Adipocyte (in vitro differentiated cells): ENCODE data around the gene ARL15.

Experiments used
- DNase-seq: peaks from one replicate; pipeline ENCODE4 v3.0.0-alpha.2; 2015; ENCODE audit warnings: low read depth
- H3K27me3 ChIP-seq: replicated peaks from 2 replicates; pipeline ENCODE4 v1.7.0; 2013; ENCODE audit warnings: mild to moderate bottlenecking, low read length, moderate library complexity; ENCODE audit not compliant: control insufficient read depth, insufficient read depth
- H3K36me3 ChIP-seq: 2 replicates; pipeline ENCODE4 v1.7.0; 2013; ENCODE audit warnings: low read length, mild to moderate bottlenecking, moderate library complexity; ENCODE audit not compliant: control insufficient read depth, insufficient read depth, severe bottlenecking
- H3K4me1 ChIP-seq: 2 replicates; pipeline ENCODE4 v1.7.0; 2013; ENCODE audit warnings: mild to moderate bottlenecking, low read length, moderate library complexity; ENCODE audit not compliant: control insufficient read depth, insufficient read depth
- H3K4me3 ChIP-seq: 2 replicates; pipeline ENCODE4 v1.7.0; 2013; ENCODE audit warnings: mild to moderate bottlenecking, low read length, moderate library complexity
- H3K9ac ChIP-seq: 2 replicates; pipeline ENCODE4 v1.7.0; 2013; ENCODE audit warnings: mild to moderate bottlenecking, low read length, moderate library complexity
- H3K9me3 ChIP-seq: 2 replicates; pipeline ENCODE4 v1.7.0; 2013; ENCODE audit warnings: mild to moderate bottlenecking, low read length, moderate library complexity; ENCODE audit not compliant: control insufficient read depth

The ARL15 gene

GRCh38 chr5:54264574-54264973 is 45.8 kb downstream of the ARL15 start:
- H3K9ac ChIP-seq: no peak overlapping the region
- H3K27me3 ChIP-seq: no peaks in the 10 kb centered on the region
- H3K4me3 ChIP-seq: no peak overlapping the region
- no peaks in the 10 kb centered on the region for H3K4me1 ChIP-seq
- no peaks in the 10 kb centered on the region for H3K36me3 ChIP-seq
- DNase-seq: no peak
- no peaks in the 10 kb centered on the region for H3K9me3 ChIP-seq

GRCh38 chr5:54263447-54263846 is 46.9 kb downstream of the ARL15 start:
- no peaks in the 10 kb centered on the region for H3K36me3 ChIP-seq
- DNase-seq: no peak
- no peaks in the 10 kb centered on the region for H3K9me3 ChIP-seq
- no peaks in the 10 kb centered on the region for H3K4me1 ChIP-seq
- no peak overlapping the region for H3K9ac ChIP-seq
- no peak overlapping the region for H3K4me3 ChIP-seq
- H3K27me3 ChIP-seq: no peaks in the 10 kb centered on the region

- H3K9me3 ChIP-seq: no peaks in the 10 kb centered on the region
These were observed 48.8 kb downstream of the ARL15 start for GRCh38 chr5:54261596-54261995.

GRCh38 chr5:54259981-54260380 is 50.4 kb downstream of the ARL15 start:
- H3K4me3 ChIP-seq: no peak overlapping the region
- no peaks in the 10 kb centered on the region for H3K36me3 ChIP-seq
- no peak for DNase-seq
- H3K9me3 ChIP-seq: no peaks in the 10 kb centered on the region
- no peaks in the 10 kb centered on the region for H3K27me3 ChIP-seq
- no peaks in the 10 kb centered on the region for H3K4me1 ChIP-seq
- no peak overlapping the region for H3K9ac ChIP-seq

More at GRCh38 chr5:54261596-54261995, 48.8 kb downstream of the ARL15 start:
- Histone ChIP-seq H3K4me3 (no peak overlapping the region), H3K27me3 (no peaks in the 10 kb centered on the region), H3K4me1 (no peaks in the 10 kb centered on the region), H3K36me3 (no peaks in the 10 kb centered on the region), H3K9ac (no peak overlapping the region)
- DNase-seq: no peak

- Histone ChIP-seq H3K36me3 (no peaks in the 10 kb centered on the region), H3K27me3 (no peaks in the 10 kb centered on the region), H3K4me3 (no peak overlapping the region), H3K4me1 (no peaks in the 10 kb centered on the region), H3K9ac (no peak overlapping the region), H3K9me3 (no peaks in the 10 kb centered on the region)
- DNase-seq: no peak
These were observed 51.3 kb downstream of the ARL15 start for GRCh38 chr5:54259090-54259489.

- H3K27me3 ChIP-seq: no peaks in the 10 kb centered on the region
- peak; percentile 67 for DNase-seq
These were observed 52.8 kb downstream of the ARL15 start for GRCh38 chr5:54257366-54258118.

GRCh38 chr5:54254482-54255198 is 55.7 kb downstream of the ARL15 start:
- peaks cover 3% of the 10 kb centered on the region for H3K4me1 ChIP-seq
- no peaks in the 10 kb centered on the region for H3K27me3 ChIP-seq
- no peak for DNase-seq

More at GRCh38 chr5:54257366-54258118, 52.8 kb downstream of the ARL15 start:
- Histone ChIP-seq H3K36me3 (no peaks in the 10 kb centered on the region), H3K4me1 (peaks cover 3% of the 10 kb centered on the region), H3K4me3 (no peak overlapping the region), H3K9me3 (no peaks in the 10 kb centered on the region), H3K9ac (no peak overlapping the region)

GRCh38 chr5:54251981-54252380 is 58.4 kb downstream of the ARL15 start:
- Histone ChIP-seq H3K4me3 (no peak overlapping the region), H3K27me3 (no peaks in the 10 kb centered on the region), H3K9me3 (no peaks in the 10 kb centered on the region), H3K9ac (no peak overlapping the region), H3K36me3 (no peaks in the 10 kb centered on the region), H3K4me1 (peaks cover 3% of the 10 kb centered on the region)
- DNase-seq: no peak

More at GRCh38 chr5:54254482-54255198, 55.7 kb downstream of the ARL15 start:
- Histone ChIP-seq H3K9me3 (no peaks in the 10 kb centered on the region), H3K4me3 (no peak overlapping the region), H3K9ac (no peak overlapping the region), H3K36me3 (no peaks in the 10 kb centered on the region)

GRCh38 chr5:54249210-54250028 is 61.0 kb downstream of the ARL15 start:
- DNase-seq: no peak
- Histone ChIP-seq H3K27me3 (no peaks in the 10 kb centered on the region), H3K4me1 (peaks cover 3% of the 10 kb centered on the region), H3K36me3 (no peaks in the 10 kb centered on the region), H3K9me3 (no peaks in the 10 kb centered on the region), H3K9ac (no peak overlapping the region), H3K4me3 (no peak overlapping the region)

- no peaks in the 10 kb centered on the region for H3K27me3 ChIP-seq
- H3K36me3 ChIP-seq: no peaks in the 10 kb centered on the region
- H3K9ac ChIP-seq: no peak overlapping the region
- H3K9me3 ChIP-seq: no peaks in the 10 kb centered on the region
- DNase-seq: no peak
- H3K4me3 ChIP-seq: no peak overlapping the region
- H3K4me1 ChIP-seq: peaks cover 5% of the 10 kb centered on the region
These were observed 63.1 kb downstream of the ARL15 start for GRCh38 chr5:54247226-54247625.

- Histone ChIP-seq H3K27me3 (no peaks in the 10 kb centered on the region), H3K9me3 (no peaks in the 10 kb centered on the region), H3K36me3 (no peaks in the 10 kb centered on the region), H3K9ac (no peak overlapping the region), H3K4me1 (peaks cover 5% of the 10 kb centered on the region), H3K4me3 (no peak overlapping the region)
- DNase-seq: peak; percentile 83
These were observed 66.8 kb downstream of the ARL15 start for GRCh38 chr5:54243483-54244080.
